Endothelial cell of umbilical vein (primary cell): ENCODE data around the gene LAMP5. TPM values are rescaled to one million over a fixed set of nuclear protein-coding genes. Genes with fewer than 3 reads are reported as not detected.

Source experiments
- BruUV-seq: library from RNA; stranded (reverse); fragments of 400-500 nt; replicated peaks from 2 replicates; lab custom pipeline; 2021; lab: Mats Ljungman, UMichigan
- CTCF ChIA-PET: fragments of 300-600, 350-600 bp; sonication (Branson Sonifier 250); formaldehyde crosslinking; loops from one replicate; lab custom pipeline; 2021; ENCODE audit warnings: antibody characterized with exemption, inconsistent platforms; lab: Charles Lee
- POLR2A ChIA-PET: fragments of 300-600, 350-600 bp; sonication (Branson Sonifier 250); formaldehyde crosslinking; loops from one replicate; lab custom pipeline; 2021; ENCODE audit warnings: antibody characterized with exemption, inconsistent platforms; lab: Charles Lee
- DNase-seq: peaks from one replicate; pipeline ENCODE4 v3.0.0-alpha.2; 2011; ENCODE audit warnings: low read depth, low spot score
- FAIRE-seq: peaks from 2 replicates; lab custom pipeline; 2011; peaks lifted over from hg19 to GRCh38; lab: Jason Lieb, UNC
- H2AFZ ChIP-seq: 2 replicates; pipeline ENCODE4 v1.6.0; 2012; ENCODE audit warnings: low read depth, low read length, control low read depth, inconsistent platforms
- H3K27ac ChIP-seq: 2 replicates; pipeline ENCODE4 v1.5.1; 2011; ENCODE audit warnings: low read depth, mild to moderate bottlenecking, control low read depth, low read length, moderate library complexity; ENCODE audit not compliant: insufficient read depth
- H3K27me3 ChIP-seq, 2 experiments: 2 replicates each; pipeline versions ENCODE4 v1.6.0 to v1.6.1; 2011; ENCODE audit warnings: low read length in 2 of 2, mixed read lengths in 1 of 2; ENCODE audit not compliant: control insufficient read depth in 2 of 2, insufficient read depth in 2 of 2
- H3K36me3 ChIP-seq, 2 experiments: 2 replicates in 1 of 2; 3 replicates in 1 of 2; pipeline ENCODE4 v1.5.1; 2011; ENCODE audit warnings: low read length in 2 of 2, mild to moderate bottlenecking in 1 of 2, moderate library complexity in 1 of 2; ENCODE audit not compliant: control insufficient read depth in 2 of 2, insufficient read depth in 2 of 2; ENCODE audit errors: extremely low read depth in 1 of 2
- H3K4me1 ChIP-seq: 3 replicates; pipeline ENCODE4 v1.5.1; 2011; ENCODE audit warnings: mild to moderate bottlenecking, low read length; ENCODE audit not compliant: control insufficient read depth, insufficient read depth; ENCODE audit errors: extremely low read depth
- H3K4me2 ChIP-seq: 2 replicates; pipeline ENCODE4 v1.6.1; 2011; ENCODE audit warnings: low read length, control low read depth, mixed read lengths; ENCODE audit not compliant: insufficient read depth
- H3K4me3 ChIP-seq, 3 experiments: fragments of 200-600 bp in 1 of 3; sonication (generic), shearing (Covaris generic) in 1 of 3; replicated peaks in 1 of 3; 2 replicates each; pipeline ENCODE4 v1.5.1; 2011 to 2016; ENCODE audit warnings: control low read depth in 3 of 3, low read length in 3 of 3, mild to moderate bottlenecking in 2 of 3, inconsistent platforms in 1 of 3, low read depth in 1 of 3, moderate library complexity in 1 of 3; ENCODE audit not compliant: insufficient read depth in 1 of 3
- H3K79me2 ChIP-seq: 2 replicates; pipeline ENCODE4 v1.6.0; 2012; ENCODE audit warnings: low read length, inconsistent platforms; ENCODE audit not compliant: control insufficient read depth, insufficient read depth
- H3K9ac ChIP-seq: replicated peaks from 2 replicates; pipeline ENCODE3; 2011; ENCODE audit warnings: low read length, control low read depth; ENCODE audit not compliant: insufficient read depth; ENCODE audit errors: extremely low read depth
- H3K9me1 ChIP-seq: replicated peaks from 3 replicates; pipeline ENCODE4 v1.6.0; 2011; ENCODE audit warnings: mild to moderate bottlenecking, low read length; ENCODE audit not compliant: control insufficient read depth, insufficient read depth; ENCODE audit errors: extremely low read depth
- H3K9me3 ChIP-seq: replicated peaks from 2 replicates; pipeline ENCODE4 v1.5.1; 2012; ENCODE audit warnings: low read length, inconsistent platforms; ENCODE audit not compliant: control insufficient read depth, insufficient read depth
- H4K20me1 ChIP-seq: replicated peaks from 2 replicates; pipeline ENCODE3; 2011; ENCODE audit warnings: mild to moderate bottlenecking, low read length; ENCODE audit not compliant: control insufficient read depth, insufficient read depth; ENCODE audit errors: extremely low read depth
- CTCF ChIP-seq, 2 donors: IDR thresholded peaks; 1 replicate in 1 of 2; 2 replicates in 1 of 2; pipeline ENCODE4 v1.5.1; 2011; ENCODE audit warnings: low read length in 2 of 2, mild to moderate bottlenecking in 2 of 2, moderate library complexity in 2 of 2, control low read depth in 1 of 2, inconsistent platforms in 1 of 2, low read depth in 1 of 2; ENCODE audit not compliant: insufficient read depth in 1 of 2; ENCODE audit errors: extremely low read depth in 1 of 2
- EZH2 ChIP-seq: IDR thresholded peaks from 2 replicates; pipeline ENCODE4 v1.6.1; 2012; ENCODE audit warnings: borderline replicate concordance, low read depth, mild to moderate bottlenecking, moderate library complexity, low read length, inconsistent platforms; ENCODE audit not compliant: severe bottlenecking
- FOS ChIP-seq: IDR thresholded peaks from 2 replicates; pipeline ENCODE4 v1.6.1; 2011; ENCODE audit warnings: mild to moderate bottlenecking, low read length, moderate library complexity, borderline replicate concordance; ENCODE audit not compliant: insufficient read depth
- GATA2 ChIP-seq: IDR thresholded peaks from 2 replicates; pipeline ENCODE4 v1.7.0; 2011; ENCODE audit warnings: low read depth, mild to moderate bottlenecking, moderate library complexity, mixed read lengths, low read length; ENCODE audit not compliant: insufficient read length, insufficient read depth
- JUN ChIP-seq: IDR thresholded peaks from 2 replicates; pipeline ENCODE4 v1.6.1; 2011; ENCODE audit warnings: borderline replicate concordance, low read depth; ENCODE audit not compliant: insufficient read length, insufficient read depth
- MAX ChIP-seq: IDR thresholded peaks from 2 replicates; pipeline ENCODE4 v1.6.1; 2011; ENCODE audit not compliant: insufficient read depth, insufficient read length
- MYC ChIP-seq: IDR thresholded peaks from one replicate; pipeline ENCODE4 v1.6.1; 2011; ENCODE audit warnings: mild to moderate bottlenecking, low read depth, low read length
- POLR2A ChIP-seq: IDR thresholded peaks from 2 replicates; pipeline ENCODE4 v1.6.1; 2012; ENCODE audit warnings: low read depth, mild to moderate bottlenecking, control low read depth, low read length
- POLR2AphosphoS5 ChIP-seq: IDR thresholded peaks from 2 replicates; pipeline ENCODE4 v1.6.1; 2012; ENCODE audit warnings: low read depth, mild to moderate bottlenecking, control low read depth, low read length, moderate library complexity; ENCODE audit not compliant: insufficient read depth
- dilution Hi-C: fragments of 300-500 bp; cut with MboI; formaldehyde crosslinking; loops from one replicate; pipeline ENCODE4 v1.15.0; 2019; ENCODE audit warnings: low sequenced_read_pairs; ENCODE audit not compliant: extremely low pct_ligation_motif_present
- intact Hi-C: fragments of 100-400 bp; cut with micrococcal nuclease; formaldehyde crosslinking; loops from one replicate; pipeline ENCODE4 v1.10.0; 2022
- polyA plus RNA-seq, 4 experiments: library from polyadenylated mRNA; depleted of rRNA in 3 of 4; stranded (reverse) in 3 of 4; unstranded in 1 of 4; fragments of >200 nt; gene quantifications; 2 replicates each; pipeline versions ENCODE4 v1.2.1 to v1.2.3, GENCODE V29; 2011 to 2012; ENCODE audit warnings: missing spikeins in 1 of 4
- total RNA-seq: library from RNA; stranded (reverse); gene quantifications from 2 replicates; pipeline ENCODE4 v1.2.3, GENCODE V29; 2021

The LAMP5 gene
- total and polyA plus RNA-seq, 2 donors (not counting 3 experiments of a cell fraction or from before 2014, with no cell fraction given) = not detected

- no peak for FAIRE-seq
Observed at GRCh38 chr20:9492067-9492466, 22.3 kb upstream of the LAMP5 start.

More at GRCh38 chr20:9492067-9492466, 22.3 kb upstream of the LAMP5 start:
- no peak for TF ChIP-seq JUN
- no peak for TF ChIP-seq GATA2
- no peak for TF ChIP-seq MAX
- TF ChIP-seq POLR2AphosphoS5 = no peak
- TF ChIP-seq FOS = no peak
- TF ChIP-seq EZH2 = no peak
- TF ChIP-seq MYC = no peak
- TF ChIP-seq CTCF (IDR thresholded peaks at IDR 0.05; ENCODE audit: extremely low read depth in 1 of 2, insufficient read depth in 1 of 2, low read depth in 1 of 2, low read length in 2 of 2) = no peak
- TF ChIP-seq POLR2A = no peak
- no peaks in the 10 kb centered on the region for H3K4me1 ChIP-seq
- dilution Hi-C loops (no loop called here), intact Hi-C loops (no loop called here)
- no peak overlapping the region for H3K4me2 ChIP-seq
- H3K79me2 ChIP-seq = no peaks in the 10 kb centered on the region
- no peaks in the 10 kb centered on the region for H3K9me1 ChIP-seq
- no peak overlapping the region for H2AFZ ChIP-seq
- no peaks in the 10 kb centered on the region for H3K36me3 ChIP-seq
- no peak for DNase-seq
- H4K20me1 ChIP-seq = no peaks in the 10 kb centered on the region
- H3K9ac ChIP-seq = no peak overlapping the region
- no peak overlapping the region for H3K27ac ChIP-seq
- ChIA-PET CTCF (no interaction called here), POLR2A (no interaction called here)
- H3K9me3 ChIP-seq = no peaks in the 10 kb centered on the region
- no peaks in the 10 kb centered on the region for H3K27me3 ChIP-seq
- H3K4me3 ChIP-seq = no peak overlapping the region
- no TSS peak for BruUV-seq
